ENCODE data around the gene MAPK4. TPM values are rescaled to one million over a fixed set of nuclear protein-coding genes. Genes with fewer than 3 reads are reported as not detected.

Gene MAPK4
- total RNA-seq, 1 donor from 2014 or later: not detected

DNA sequence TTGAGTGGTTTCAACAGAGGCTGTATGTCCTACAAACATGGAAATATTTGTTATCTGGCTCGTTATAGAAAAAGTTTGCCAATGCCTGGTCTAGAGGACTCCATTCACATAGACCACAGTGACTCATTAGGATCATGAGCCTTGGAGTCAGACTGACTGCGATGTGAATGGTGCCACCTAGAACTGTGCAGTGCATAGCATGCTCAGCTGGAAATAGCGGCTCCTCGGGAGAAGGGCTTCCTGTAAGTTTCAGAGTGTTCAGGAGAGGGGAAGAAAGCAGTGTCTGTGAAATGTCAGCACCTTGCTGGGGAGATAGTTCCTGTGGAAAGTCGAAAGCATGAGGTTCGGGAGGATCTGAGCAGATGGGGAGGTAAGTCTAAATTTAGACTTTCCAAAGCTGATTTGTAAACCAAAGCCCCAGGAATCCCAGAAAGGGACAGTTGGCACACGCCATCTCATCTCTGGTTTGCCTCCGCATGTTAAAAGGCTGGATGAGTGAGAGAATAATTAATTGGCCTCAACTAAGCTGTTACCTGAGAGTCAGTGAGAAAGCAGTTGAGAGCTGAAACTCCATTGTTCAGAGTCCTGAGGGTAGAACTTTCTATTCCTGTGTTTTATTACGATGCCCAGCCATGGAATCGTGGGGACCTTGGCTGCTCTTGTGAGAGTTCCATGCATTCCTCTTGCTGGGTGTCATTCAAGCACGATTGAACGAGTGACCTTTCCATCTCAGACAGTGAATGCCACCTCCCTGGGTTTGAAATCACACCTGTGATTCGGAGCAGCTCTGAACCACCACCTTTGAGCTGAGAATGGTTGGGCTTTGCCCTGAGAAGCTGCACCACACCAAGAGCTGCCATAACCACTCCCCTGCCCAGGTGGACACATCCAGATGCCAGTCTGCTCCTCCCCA, 99.5 kb downstream of the MAPK4 start:
- POLR2A ChIA-PET: no interaction called here
- CTCF ChIA-PET: no interaction called here
- intact Hi-C loops (cut with micrococcal nuclease): no loop called here

DNA sequence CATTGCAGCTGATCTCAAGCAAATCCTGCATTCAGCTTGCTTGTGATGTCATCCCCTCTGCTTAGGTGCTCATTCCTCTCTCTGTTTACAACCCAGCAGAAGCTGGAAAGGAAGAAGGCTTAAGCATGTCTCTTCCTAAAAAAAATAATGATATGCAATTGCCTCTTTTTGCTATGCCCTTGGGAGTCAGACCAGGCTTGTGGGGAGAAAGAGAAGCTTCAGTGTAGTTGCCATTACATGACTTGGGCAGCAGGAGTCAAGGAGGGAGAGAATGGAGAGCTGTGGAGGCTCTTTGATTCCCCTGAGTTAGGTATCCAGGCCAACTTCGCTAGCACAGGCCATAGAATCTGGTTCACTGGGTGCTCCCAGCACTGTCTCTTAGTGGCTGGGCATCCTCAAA, 101.1 kb downstream of the MAPK4 start:
- Mint-ChIP-seq H3K4me3 (no peak overlapping the region), H3K36me3 (ENCODE audit: low read depth) (no peaks in the 10 kb centered on the region), H3K27ac (no peak overlapping the region), H3K9me3 (peaks cover 5% of the 10 kb centered on the region), H3K27me3 (peaks cover 1% of the 10 kb centered on the region), H3K4me1 (no peaks in the 10 kb centered on the region)
- DNase-seq: no peak
- CTCF ChIA-PET: no interaction called here
- no peak for ATAC-seq (ENCODE audit: low read depth)
- TF ChIP-seq, protein P1, sequence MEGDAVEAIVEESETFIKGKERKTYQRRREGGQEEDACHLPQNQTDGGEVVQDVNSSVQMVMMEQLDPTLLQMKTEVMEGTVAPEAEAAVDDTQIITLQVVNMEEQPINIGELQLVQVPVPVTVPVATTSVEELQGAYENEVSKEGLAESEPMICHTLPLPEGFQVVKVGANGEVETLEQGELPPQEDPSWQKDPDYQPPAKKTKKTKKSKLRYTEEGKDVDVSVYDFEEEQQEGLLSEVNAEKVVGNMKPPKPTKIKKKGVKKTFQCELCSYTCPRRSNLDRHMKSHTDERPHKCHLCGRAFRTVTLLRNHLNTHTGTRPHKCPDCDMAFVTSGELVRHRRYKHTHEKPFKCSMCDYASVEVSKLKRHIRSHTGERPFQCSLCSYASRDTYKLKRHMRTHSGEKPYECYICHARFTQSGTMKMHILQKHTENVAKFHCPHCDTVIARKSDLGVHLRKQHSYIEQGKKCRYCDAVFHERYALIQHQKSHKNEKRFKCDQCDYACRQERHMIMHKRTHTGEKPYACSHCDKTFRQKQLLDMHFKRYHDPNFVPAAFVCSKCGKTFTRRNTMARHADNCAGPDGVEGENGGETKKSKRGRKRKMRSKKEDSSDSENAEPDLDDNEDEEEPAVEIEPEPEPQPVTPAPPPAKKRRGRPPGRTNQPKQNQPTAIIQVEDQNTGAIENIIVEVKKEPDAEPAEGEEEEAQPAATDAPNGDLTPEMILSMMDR (IDR thresholded peaks at IDR 0.05): no peak
- intact Hi-C loops (cut with micrococcal nuclease): no loop called here
- POLR2A ChIA-PET: no interaction called here

More for the DNA sequence above, 99.5 kb downstream of the MAPK4 start:
- ATAC-seq (ENCODE audit: low read depth) (no peak), DNase-seq (no peak)
- TF ChIP-seq, protein P1 (IDR thresholded peaks at IDR 0.05): no peak
- no peaks in the 10 kb centered on the region for H3K36me3 Mint-ChIP-seq (ENCODE audit: low read depth)
- H3K9me3 Mint-ChIP-seq: peaks cover 5% of the 10 kb centered on the region
- no peak overlapping the region for H3K27ac Mint-ChIP-seq
- H3K4me3 Mint-ChIP-seq: no peak overlapping the region
- peaks cover 7% of the 10 kb centered on the region for H3K27me3 Mint-ChIP-seq
- no peaks in the 10 kb centered on the region for H3K4me1 Mint-ChIP-seq

DNA sequence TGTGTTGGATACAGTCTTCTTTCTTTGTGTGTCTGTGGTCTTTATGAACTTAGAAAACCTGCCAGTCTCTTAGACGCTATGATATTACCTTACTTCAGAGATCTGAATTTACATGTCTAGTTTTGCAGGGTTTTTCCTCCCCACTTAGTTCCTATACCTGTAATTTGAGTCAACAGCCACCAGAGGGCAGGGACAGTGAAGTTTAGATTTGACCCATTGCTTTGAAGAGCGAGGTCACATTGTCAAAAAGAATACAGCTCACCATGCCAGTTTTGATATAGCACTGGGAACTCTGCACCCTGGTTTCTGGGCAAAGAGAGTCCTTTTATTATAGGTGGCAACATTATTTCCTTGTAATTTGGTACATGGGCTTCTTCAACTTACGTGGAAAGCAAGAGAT, 102.3 kb downstream of the MAPK4 start:
- intact Hi-C loops (cut with micrococcal nuclease): no loop called here

DNA sequence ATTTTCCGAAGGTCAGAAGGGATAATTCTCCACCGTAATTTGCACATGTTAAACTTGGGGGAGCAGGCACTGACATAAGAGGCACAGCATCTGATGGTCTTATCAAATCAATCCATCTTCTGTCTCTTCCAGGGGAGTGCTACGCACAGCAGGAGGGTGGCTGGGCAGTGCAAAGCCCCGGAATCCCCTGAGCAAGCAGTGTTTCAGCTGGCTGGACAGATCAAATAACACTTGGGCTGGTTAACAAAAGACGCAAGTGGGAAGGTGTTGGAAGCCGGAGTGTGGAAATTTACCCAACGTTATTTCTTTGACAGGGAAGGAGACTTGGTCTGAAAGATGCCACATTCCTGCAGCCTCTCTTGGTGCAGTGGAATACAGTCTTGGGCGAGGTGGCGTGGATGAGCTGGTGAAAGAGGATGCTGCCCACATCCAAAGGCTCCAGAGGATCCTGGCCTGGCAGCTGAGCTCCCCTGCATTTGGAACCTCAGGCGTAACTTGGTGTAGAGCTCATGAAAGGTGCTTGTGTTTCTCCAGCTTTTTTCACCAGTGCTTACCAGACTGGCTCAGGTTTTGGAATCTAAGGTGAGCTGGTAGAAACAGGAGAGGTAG, 103.0 kb downstream of the MAPK4 start:
- no peak overlapping the region for H3K27ac Mint-ChIP-seq
- ChIA-PET CTCF (no interaction called here), POLR2A (no interaction called here)
- intact Hi-C loops (cut with micrococcal nuclease): no loop called here
- peaks cover 5% of the 10 kb centered on the region for H3K9me3 Mint-ChIP-seq
- TF ChIP-seq, protein P1 (IDR thresholded peaks at IDR 0.05): no peak
- no peak overlapping the region for H3K4me3 Mint-ChIP-seq
- ATAC-seq (ENCODE audit: low read depth) (no peak), DNase-seq (no peak)
- H3K36me3 Mint-ChIP-seq (ENCODE audit: low read depth): no peaks in the 10 kb centered on the region
- H3K27me3 Mint-ChIP-seq: peaks cover 2% of the 10 kb centered on the region
- no peaks in the 10 kb centered on the region for H3K4me1 Mint-ChIP-seq

More for the DNA sequence above, 102.3 kb downstream of the MAPK4 start:
- Mint-ChIP-seq H3K4me3 (no peak overlapping the region), H3K4me1 (no peaks in the 10 kb centered on the region), H3K27me3 (peaks cover 1% of the 10 kb centered on the region), H3K9me3 (peaks cover 5% of the 10 kb centered on the region), H3K36me3 (ENCODE audit: low read depth) (no peaks in the 10 kb centered on the region), H3K27ac (no peak overlapping the region)
- TF ChIP-seq, protein P1 (IDR thresholded peaks at IDR 0.05): no peak
- DNase-seq (no peak), ATAC-seq (ENCODE audit: low read depth) (no peak)
- ChIA-PET POLR2A (no interaction called here), CTCF (no interaction called here)

DNA sequence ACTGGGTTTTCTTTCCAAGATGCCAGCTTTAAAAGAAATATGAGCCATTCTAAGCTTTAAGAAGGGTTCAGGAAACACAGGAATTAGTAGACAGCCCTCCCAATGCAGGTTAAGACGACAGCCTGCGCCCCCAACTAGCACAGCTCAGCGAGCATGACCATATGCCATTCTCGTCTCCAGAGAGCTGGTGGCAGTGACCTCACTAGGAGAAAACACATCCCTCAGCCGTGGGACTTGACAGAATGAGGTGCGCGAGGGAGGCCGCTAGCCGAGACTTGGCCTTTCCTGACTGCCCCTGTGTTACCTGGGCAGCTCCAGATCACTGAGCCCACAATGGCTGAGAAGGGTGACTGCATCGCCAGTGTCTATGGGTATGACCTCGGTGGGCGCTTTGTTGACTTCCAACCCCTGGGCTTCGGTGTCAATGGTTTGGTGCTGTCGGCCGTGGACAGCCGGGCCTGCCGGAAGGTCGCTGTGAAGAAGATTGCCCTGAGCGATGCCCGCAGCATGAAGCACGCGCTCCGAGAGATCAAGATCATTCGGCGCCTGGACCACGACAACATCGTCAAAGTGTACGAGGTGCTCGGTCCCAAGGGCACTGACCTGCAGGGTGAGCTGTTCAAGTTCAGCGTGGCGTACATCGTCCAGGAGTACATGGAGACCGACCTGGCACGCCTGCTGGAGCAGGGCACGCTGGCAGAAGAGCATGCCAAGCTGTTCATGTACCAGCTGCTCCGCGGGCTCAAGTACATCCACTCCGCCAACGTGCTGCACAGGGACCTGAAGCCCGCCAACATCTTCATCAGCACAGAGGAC, 103.9 kb downstream of the MAPK4 start:
- ChIA-PET POLR2A (no interaction called here), CTCF (no interaction called here)
- ATAC-seq (ENCODE audit: low read depth): no peak
- no peaks in the 10 kb centered on the region for H3K4me1 Mint-ChIP-seq
- intact Hi-C loops (cut with micrococcal nuclease): no loop called here
- H3K9me3 Mint-ChIP-seq: peaks cover 5% of the 10 kb centered on the region
- TF ChIP-seq, protein P1 (IDR thresholded peaks at IDR 0.05): no peak
- no peak overlapping the region for H3K4me3 Mint-ChIP-seq
- DNase-seq: no peak
- no peak overlapping the region for H3K27ac Mint-ChIP-seq
- no peaks in the 10 kb centered on the region for H3K36me3 Mint-ChIP-seq (ENCODE audit: low read depth)
- H3K27me3 Mint-ChIP-seq: peaks cover 5% of the 10 kb centered on the region
